Stimulated activated CD8-positive, alpha-beta memory T cell treated with anti-CD3 and anti-CD28 coated beads, Interleukin-15, amount 100 ng/mL, for 24 hours (primary cell): ENCODE measurements around the gene NRP1.

Experiments
- DNase-seq: peaks from one replicate; pipeline ENCODE4 v3.0.0-alpha.2; 2020; ENCODE audit warnings: low read depth

The NRP1 gene

DNA sequence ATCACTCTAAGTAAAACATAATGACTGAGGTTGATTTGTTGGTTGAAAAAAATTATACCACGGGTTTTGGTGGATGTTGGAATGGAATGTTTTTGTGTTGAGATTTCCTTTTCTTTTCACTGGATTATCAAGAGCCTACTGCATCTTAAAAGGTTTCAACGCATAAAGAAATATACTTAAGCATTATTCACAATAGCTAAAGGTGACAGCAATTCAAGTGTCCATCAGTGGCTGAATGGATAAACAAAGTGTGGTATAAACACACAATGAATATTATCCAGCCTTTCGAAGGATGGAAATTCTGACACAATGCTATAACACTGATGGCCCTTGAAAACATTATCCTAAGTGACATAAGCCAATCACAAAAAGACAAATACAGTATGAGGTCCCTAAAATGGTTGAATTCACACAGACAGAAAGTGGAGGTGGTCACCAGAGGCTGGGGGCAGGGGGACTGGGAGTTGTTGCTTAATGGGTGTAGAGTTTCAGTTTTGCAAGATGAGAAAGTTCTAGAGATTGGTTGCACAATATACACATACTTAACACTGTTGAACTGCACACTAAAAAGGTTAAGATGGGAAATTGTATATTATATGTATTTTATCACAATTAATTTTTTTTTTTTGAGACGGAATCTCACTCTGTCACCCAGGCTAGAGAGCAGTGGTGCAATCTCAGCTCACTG, 122.3 kb downstream of the NRP1 start:
- DNase-seq: no peak

DNA sequence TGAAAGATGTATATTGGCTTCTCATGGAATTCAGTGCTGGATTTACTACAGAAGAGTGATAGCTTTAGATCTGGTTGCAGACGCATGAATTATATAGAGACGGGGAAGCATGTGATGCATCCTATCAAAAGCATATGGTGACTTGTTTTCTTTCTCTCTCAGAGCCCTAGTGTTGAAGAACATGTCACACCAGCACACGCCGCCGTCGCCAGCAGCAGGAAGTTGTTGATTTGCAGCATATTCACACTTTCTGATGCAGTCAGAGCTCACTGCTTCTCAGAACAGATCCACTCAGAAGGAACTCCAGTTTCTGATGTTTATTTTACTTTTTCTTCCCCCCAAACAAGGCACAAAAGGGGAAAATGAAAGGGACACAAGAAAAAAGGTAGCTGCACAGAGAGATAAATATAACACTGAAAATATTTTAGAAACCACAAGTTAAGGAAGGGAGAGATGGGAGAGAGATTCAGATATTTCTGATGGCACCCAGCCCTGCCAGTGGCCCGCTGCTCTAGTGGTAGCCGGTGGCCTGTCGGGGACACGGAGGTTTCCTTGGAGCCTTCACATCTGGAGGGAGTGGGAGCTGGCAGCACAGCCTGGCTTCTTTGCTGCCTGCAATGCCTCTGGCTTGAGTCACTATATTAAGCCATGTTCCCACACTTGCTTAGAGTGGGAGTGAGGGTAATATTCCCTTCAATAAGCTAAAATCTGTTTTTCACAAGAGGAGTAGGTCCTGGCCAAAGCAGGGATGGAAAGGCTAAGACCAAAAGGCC, 123.2 kb downstream of the NRP1 start:
- DNase-seq: no peak

DNA sequence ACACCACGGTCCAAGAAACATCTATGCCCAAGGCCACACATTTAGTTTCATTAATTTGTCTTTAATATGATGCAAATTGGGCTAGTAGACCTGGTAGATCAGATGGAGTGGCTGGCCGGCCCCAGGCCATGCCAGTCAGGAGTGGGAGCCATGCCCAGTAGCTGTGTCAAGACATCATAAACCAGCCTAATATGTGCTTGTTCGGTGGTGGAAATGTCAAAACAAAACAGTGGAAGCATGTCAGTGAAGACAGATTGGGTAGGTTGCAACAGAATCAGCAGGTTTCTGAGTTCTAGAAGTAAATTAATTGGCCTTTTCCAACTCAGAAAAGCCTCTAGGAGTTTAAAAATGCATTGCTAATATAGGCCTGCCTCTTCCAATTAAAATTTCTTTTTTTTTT, 124.7 kb downstream of the NRP1 start:
- DNase-seq: no peak

DNA sequence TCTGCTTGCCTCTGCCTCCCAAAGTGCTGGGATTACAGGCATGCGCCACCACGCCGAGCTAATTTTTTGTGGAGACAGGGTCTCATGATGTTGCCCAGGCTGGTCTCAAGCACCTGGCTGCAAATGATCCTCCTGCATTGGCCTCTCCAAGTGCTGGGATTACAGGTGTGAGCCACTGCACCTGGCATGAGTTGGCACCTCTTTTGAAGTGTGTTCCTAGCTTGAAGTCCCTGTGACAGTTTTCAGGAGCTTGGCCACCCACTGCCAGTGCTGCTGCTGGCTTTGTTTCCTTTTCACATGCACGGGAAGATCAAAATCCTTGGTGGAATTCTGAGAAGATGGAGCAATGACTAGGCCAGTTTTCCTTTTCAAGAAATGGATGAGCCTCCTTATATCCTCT, 126.3 kb downstream of the NRP1 start:
- no peak for DNase-seq

DNA sequence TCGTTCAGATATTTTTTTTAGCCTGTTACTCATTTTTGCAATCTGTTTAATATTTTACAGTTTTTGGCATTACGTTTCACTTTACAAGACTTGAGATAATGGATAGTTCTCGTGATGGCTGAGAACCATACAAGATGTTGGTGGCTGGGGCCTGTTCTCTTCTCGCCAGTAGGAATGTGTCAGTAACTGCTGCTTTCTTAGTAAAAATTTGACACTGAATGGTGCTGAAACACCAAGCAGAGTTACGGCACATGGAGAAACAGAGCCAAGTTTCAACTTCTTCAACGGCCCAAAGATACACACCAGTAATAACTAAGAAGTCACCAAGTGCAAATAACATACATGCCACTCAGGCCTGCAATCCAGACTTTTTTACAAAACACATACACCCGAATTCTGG, 130.4 kb downstream of the NRP1 start:
- no peak for DNase-seq

DNA sequence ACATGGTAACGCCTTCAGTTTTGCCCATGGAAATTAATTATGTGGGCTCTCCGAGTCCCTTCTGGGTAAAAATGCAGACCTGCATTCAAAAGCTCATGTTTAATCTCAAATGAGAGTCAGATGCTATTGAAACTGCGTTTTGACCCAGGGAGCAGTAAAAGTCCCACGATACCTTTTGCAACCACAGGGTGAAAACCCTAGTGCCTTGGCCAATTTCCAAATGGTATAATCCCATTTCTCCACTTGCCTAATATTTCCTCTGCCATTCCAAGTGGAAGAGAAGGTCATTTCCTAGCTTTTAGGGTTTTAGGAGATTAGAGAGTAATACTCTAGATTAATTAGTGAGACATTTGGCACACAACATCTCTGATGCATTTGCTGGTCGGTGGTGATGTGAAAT, 132.5 kb downstream of the NRP1 start:
- DNase-seq: no peak

DNA sequence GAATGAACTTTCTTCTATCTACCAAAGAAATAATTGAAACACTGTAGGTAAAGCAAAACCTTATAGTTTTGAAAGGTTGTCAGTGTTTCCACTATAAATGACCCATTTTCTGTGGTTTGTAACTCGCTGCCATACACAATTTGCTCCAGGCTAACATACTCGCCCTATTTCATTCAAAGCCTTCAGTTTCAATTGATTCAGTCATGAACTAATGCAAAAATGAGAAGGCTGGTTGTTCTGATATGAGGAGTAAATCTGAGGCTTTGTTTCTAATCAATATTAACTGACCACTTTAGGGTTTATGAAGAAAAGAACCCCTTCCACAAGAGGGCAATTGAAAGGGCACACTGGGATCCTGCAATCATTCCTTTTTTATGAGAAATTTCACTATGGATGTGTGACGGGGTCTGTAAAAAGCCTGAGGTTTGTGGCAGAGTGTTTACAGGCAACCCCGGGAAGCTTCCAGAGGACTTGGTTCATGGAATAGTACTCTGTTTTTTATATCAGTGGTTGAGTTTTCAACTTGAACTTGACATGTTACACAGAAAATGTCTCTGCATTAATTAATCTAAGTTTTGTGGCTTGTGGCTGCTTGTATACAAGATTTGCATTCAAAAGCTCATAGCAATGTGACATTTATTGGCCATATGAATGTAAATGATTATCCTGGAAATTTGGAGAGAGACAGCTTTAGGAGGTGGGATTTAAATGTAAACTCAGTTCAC, 133.2 kb downstream of the NRP1 start:
- DNase-seq: no peak

DNA sequence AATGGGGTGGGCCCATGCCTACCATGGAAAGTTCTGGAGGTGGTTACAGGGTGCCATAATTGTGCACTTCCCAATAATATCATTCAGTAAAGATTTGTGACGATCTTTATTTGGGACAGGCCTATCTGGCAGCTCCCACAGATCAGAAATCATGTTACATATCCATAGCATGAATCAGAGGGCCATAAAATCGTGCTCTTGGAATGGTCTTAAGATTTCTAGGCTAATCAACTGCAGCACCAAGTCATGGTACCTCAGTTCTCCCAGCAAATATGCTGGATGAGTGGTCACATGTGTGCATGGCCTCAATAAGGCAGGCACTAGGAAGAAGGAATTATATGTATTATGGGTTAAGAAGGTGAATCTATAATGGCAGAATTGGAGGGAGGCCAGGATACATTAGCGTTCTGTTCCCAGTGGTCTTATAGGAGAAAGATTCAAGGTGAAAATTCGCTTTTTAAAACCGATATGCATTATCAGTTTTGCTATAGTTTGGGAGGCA, 134.7 kb downstream of the NRP1 start:
- no peak for DNase-seq

DNA sequence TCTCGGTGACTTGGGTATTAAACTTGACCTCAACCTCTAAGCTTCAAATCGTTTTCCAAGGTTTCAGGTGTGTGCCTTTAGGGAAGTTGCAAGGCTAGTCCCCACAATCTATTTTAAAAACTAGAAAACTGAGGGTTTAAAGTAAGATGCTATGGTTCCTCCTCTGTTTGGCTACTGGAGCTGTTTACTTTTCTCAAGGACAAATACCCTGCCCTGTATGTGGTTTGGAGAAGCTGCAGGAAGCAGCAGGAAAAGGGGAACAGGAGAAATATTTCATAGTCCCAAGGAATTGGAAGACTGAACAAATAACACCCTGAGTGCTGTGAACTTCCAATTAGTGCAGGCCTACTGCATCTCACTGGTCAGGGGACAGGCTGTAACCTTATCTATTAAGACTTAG, 135.9 kb downstream of the NRP1 start:
- DNase-seq: no peak

DNA sequence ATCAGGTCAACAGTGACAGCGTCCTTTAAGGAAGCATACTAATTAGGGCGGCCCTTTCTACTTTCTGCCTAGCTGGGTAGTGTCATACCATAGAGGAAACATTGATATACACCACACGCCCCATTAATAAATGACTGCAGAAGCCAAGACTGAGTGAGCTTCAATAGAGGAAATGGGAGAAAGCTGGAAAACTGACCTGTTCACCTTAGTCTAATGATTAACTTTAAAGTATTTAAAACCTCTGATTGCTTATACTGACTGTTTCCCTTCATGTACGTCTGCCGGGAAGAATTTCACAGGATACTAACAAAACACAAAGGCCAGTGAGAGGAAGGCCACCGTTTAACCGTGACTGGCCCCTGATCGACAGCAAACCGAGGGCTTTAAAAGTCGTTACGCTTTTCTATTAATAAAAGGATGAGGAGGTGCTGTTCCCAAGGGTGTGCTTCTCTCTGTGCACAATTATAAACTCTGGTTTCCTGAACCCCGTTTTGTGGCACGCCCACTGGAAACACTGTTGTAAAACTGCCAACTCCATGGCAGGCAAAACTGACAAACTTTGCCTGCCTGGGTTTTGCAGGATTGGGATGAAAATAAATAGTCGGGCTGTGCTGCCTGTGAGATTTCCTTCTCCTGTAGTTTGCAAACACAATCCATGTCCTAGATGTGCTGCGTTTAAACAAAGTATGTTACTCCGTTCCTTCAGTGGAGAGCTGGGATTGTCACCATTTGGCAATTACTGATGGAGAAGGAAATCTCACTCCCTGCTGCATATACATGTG, 137.6 kb downstream of the NRP1 start:
- no peak for DNase-seq

DNA sequence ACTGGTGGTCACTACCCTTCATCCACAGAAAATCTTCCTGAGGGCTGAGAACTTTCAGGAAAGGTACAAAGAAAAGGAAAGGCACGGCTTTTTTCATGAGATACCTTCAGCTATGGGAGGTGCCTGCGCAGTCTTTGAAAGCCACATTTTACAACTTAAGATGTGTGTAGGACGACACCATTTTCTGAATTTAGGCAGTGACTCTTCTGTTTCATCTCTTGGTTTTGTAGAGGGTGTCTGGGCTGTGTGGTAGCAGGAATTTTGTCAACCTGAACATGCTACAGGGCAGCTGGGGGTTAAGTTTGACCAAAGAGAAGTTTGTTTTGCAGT, 138.1 kb downstream of the NRP1 start:
- no peak for DNase-seq

DNA sequence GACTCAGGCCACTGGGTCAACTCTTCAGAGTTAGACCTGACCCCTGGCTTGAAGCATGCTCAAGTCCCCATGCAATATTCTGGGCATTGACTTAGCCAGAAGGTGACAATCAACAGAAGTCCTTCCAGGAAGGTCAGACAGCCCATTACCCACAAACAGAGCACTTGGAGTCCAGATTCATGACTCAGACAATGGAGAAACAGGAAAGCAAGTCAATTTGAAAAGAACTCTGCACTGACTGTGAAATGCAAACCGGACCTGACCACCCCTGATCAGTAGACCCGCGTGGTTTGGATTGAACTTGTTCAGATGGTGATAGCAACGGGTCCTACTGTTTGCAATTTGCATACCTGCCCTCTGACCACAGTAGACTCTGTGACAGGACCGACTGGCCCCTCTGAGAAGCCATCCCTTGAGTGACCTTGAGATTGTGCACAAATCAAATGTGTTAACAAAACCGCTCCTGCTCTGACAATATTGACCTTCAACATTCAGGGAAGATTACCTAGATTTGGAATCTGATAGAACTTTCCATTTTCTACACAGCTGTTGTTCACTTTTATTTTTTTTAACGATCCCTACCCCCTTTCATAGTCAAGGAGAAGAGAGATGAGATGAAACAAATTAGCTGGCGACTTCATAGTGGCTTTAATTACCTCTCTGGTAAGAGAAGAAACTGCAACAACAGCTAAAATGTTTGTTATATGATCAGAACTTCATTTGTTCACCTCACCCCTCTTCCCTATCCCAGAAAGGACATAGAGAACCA, 138.7 kb downstream of the NRP1 start:
- no peak for DNase-seq

DNA sequence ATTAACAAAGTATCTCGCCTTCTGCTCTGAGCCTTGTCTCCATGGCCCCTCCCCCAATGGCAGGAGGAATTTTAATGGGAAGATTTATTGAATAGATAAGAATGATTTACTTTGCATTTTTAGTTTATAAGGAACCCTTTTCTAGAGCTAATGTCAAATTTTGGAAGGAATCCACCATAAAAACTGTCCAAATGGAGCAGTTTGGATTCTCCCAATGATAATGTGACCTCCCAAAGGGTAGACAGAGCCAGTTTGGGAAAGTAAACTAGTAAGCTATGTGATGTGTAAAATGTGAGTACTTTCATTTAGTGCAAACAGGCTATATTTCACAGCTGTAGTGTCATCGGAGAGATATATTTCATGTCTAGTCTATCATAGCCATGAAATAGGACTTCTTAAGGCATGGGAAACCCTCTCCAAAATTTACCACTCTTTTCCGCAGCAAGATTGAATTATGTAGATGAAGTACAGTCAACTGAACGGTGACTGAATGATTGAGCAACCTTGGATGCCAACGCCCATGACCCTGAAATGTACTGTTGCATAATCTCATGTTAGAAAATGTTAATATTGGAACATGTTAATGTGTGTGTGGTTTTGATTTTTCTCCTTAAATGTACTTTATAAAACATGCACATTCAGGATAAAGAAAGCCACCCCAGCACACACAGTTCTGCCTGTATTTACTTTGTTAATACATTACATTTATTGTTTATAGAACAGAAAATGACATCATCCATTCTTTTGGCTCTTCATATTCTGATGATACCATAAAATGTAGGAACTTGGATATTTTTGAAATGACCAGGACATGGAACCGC, 140.6 kb downstream of the NRP1 start:
- DNase-seq: no peak

DNA sequence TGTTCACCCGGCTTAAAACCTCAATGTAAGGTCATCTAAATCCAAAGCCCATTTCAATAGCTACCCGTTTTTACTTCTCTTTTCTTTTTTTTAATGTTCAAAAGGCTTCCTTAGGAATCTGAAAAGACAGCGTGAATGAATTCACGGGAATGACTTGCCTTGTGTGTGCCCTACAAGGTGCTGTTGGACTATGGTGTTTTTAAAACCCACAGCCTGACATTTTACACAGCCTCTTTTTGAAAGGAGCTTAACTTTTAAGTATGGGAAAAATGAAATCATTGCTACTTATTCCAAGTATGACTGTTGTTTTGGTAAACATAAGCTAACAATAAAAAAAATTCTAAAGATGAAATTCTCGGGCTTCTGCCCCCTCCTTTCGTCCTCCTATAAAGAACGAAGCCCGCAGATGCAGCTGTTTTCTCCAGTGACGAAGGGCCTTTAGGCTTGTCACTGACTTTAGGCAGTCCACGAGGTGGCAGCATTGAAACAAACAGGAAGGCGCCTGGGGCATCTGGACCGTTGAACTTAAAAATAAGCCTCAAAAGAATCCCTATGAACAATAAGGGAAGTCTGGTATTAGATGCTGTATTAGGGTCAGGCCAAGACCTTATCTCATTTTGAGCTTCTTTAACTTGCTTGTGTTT, 141.3 kb downstream of the NRP1 start:
- peak; percentile 37 for DNase-seq

DNA sequence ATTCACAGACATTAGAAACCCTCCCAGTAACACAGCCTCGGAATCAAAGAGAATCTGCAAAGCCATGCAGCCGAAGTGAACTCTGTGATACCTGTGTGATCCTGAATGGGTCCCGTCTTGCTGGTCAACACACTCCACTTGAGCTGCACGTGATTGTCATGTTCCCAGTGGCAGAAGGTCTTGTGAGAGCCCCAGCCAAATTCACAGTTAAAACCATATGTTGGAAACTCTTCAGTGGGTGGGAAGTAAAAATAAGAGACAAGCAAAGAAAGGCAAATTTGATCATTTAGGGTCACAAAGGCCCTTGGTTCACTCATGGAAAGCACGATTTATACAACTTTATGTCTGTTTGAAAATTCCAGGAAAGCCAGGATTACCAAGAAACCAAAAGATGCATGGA, 142.3 kb downstream of the NRP1 start:
- no peak for DNase-seq

DNA sequence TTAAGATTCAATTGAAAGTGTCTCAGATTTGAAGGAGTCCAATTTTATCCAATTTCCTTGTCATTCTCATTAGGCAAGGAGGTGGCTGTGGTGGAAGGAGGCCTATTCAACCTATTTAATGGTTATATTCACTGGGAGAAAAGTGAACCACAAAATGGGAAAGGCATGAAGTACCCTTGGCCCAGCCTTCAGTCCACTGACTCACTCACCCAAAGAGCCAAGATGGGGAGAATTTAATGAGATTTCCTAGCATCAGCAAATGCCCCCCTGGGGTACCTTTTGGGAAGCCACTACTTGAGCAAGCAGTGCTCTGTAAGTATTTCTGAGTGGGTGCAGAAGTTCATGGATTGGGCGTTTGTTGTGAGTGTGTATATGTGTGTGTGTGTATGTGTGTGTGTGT, 144.1 kb downstream of the NRP1 start:
- DNase-seq: no peak

DNA sequence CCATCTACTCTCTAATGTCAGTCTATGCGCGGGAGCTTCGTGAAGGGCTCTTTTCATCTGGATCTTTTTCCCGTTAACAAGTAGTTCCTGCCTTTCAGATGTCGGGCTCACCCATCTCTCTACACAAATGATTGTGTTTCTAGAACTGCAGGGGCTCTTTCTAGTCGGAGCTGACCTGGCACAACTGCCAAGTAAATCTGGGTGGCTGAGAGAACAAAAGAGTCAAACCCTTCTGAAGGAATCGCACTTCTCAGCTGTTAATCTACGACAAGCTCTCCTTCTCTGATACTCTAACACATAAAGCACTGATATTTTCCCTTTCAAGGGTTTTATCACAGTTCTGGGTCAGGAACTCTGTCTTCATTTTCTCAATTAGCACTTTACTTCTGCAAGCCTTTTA, 144.7 kb downstream of the NRP1 start:
- DNase-seq: no peak

DNA sequence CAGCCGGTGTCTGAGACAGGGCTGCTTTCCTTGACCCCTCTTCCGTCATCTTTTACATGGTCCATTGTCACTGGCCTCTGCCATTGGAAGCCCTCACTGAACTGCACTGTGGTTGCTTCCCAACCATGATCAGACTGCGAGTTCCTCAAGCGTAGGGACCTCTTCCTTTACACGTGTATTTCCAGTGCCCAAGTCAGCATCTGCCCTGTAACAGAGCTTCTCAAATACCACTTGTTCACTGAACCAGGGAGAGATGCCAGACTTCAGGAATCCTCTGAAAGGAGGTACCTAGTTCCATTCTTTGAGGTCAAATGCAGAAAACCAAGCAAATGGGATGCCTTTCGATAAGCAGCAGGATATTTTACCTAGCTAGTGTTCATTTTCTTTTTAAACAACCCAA, 145.1 kb downstream of the NRP1 start:
- no peak for DNase-seq

DNA sequence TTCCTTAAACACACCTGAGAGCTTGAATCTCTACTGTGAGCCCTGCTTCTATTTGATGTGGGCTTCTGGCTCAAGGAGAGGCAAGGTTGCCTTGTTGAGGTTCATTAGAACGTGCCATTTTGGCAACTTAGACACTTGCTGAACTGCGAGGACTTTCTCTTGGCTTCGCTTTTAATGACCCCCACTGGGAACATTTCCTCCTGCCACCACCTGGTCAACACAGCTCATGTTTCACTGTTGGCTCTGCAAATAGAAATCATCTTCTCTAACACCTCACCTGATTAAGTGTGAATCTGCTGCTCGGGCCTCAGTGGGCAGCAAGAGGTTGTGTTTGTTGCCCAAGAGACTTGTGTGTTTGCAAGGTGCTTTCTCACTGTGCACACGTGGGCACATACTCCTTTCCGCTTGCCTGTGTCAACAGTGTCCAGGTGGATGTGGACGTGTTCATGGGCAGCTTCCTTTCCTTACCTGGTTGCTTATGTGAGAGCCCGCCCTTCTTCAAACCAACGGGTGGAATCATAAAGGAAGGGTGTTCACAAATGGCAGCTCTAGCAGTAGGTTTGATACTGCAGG, 147.0 kb downstream of the NRP1 start:
- no peak for DNase-seq

DNA sequence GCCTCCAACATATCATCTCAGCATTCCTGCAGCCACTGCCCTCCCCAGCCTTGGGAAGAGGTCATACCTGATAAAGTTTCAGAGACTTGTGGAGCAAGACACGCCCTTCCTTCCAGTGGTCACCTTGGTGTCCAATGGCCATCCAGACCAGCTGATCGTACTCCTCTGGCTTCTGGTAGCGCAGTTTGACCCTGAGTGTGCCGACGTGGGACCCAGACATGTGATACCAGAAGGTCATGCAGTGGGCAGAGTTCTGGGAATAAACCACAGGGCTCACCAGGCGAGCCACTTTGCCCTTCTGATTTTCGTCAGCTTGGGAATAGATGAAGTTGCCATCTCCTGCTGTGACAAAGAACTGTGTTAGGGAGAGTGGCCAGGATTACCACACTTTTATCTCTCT, 148.3 kb downstream of the NRP1 start:
- DNase-seq: no peak
